NK-92 (cell line): ENCODE results near the gene OSBPL8.

Experiments
- DNase-seq: peaks from one replicate; lab custom pipeline; 2025; ENCODE audit not compliant: unreplicated experiment; lab: John Stamatoyannopoulos, UW

Gene OSBPL8

DNA sequence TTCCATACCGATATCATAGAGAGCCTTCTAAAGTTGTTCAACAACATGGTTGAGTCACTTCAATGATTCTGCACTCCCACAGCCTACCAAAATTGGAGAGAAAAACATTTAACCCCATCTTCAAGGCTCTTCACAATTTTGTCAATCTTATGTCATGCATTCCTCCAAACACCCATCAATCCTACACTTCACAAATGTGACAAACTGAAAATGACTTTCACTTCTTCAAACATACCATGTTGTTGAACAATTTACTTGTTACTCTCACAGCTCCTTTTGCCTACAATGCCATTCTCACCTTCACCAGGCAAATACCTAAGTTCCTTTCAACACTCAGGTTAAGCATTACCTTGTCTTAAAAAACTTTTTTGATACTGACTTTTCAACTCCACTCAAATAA lies 88.0 kb downstream of the OSBPL8 start:
- DNase-seq: no peak

DNA sequence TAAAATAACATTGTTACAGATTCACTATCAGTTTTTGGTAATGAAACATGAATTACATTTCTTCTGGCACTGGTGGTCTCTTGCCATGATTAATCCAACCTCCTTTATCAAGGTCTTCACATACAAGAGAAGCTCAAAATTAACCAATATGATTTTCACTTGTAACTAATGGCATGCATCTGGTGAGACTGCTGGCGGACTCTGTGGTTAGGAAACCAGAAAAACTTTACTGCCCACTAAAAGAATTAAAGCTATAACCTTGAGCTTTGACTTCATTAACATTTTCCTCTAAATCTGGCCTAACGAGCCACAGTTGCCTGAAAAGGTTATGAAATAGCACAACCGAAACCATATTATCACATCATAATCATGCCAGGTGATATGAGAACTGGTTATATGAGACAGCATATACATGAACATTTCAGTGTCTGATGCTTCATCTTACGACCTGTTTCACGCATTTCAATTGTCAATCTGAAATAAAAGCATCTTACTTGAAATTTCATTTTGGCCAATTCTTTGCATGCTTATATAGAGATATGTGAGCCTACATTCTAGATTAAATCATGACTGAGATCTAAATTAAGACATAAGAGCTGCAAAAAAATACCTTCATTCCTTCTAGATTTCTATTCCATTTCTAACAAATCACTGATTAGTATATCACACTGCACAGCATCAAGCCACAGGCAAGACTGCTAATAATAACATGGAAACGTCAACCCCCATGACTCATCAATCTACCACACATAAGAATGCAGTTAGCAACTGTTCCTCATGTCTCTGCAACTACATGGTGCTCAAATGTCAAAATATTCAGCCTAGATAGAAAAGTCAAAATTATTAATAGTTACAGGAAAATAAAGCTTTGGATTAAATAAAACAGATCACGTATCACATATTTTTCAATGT lies 89.3 kb downstream of the OSBPL8 start:
- DNase-seq: no peak

DNA sequence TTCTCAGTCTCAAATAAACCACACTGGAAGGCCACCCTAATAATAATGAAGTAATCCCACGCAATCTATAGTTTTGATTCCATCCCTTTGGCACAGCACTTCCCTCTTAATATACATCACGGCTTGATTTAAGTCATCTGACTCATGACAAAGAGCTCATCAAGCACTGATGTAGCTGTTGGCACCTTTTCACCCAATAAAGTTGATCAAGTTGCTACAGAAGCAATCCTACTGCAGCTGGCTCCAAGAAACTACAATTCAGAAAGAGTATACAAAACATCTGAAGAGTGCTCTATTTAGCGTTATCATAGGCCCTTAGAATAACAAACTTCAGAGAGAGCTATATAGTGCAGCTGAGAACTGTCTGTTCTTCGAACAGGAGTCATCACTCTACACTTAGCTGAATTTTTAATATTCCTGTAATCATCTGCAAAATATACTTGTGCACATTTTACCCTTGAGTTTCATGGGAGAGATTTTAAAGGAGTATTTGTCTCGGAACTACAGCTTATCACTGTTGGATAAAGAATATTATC lies 94.9 kb downstream of the OSBPL8 start:
- no peak for DNase-seq

DNA sequence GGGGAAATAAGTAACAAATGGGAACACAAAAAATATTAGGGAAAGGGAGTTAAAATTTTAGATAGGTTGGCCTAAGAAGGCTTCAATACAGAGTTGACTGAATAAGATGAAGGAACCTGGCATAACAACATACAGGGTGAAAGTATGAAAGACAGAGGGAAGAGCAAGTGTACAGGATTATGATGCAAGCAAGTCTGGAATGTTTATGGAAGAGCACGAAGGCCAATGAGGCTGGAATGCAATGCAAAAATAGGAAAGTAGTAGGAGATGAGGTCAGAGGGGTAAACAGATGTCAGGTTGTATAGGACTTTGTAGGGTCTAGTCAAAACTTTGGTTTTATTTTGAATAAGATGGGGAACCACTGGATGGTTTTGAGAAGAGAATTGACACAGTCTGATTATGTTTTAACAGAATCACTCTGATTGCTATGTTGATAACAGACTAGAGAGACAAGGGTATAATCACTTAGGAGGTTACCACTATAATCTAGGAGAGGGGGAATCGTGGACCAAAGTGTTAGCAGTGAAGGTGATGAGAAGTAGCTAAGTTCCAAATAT lies 96.8 kb downstream of the OSBPL8 start:
- no peak for DNase-seq

DNA sequence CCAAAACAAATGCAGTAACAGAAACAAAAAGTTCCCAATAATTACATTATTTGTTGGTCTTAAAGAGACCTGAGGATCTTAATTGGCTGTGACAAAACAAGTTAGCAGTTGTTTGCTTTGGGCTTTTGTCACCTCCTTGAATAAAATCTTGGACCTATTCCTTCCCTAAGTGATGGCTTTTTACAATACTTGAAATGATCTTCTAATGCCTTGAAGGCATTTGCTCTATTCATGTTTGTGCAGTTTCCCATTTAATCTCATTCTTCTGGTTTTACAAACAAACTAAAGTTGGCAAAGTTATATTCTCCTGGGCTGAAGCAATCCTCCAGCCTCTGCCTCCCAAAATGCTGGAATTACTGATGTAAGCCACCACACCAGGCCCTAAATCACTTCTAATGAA lies 98.8 kb downstream of the OSBPL8 start:
- no peak for DNase-seq

DNA sequence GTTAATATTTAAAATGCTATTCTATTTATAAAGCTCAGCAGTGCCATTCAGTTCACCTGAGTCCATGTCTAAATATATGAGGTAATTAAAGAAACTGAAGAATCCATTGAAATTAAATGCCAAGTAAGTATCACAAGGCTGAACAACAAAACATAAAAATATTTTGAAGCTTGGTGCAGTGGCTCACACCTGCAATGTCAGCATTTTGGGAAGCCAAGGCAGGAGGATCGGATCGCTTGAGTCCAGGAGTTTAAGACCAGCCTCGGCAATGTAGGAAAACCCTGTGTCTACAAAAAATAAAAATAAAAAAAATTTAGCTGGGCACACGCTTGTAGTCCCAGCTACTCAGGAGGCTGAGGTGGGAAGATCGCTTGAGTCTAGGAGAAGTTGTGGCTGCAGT lies 101.8 kb downstream of the OSBPL8 start:
- no peak for DNase-seq

DNA sequence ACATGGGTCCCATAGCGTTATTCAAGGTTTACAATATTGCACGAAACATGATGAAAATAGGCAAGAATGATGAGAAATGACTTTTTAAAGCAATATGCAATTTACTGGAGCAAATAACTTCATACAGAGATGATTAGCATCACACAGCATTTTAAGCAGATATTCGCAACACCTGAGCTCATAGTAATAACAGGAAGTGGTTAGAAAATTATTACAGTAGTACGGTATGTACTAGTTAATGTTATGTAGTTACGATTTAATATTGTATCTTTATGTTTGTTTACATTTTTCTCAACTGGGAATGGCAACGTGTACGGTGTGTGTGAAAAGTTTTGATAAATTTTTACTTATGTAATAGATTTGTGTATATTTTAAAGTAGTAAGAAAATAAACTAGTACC lies 102.6 kb downstream of the OSBPL8 start:
- no peak for DNase-seq

DNA sequence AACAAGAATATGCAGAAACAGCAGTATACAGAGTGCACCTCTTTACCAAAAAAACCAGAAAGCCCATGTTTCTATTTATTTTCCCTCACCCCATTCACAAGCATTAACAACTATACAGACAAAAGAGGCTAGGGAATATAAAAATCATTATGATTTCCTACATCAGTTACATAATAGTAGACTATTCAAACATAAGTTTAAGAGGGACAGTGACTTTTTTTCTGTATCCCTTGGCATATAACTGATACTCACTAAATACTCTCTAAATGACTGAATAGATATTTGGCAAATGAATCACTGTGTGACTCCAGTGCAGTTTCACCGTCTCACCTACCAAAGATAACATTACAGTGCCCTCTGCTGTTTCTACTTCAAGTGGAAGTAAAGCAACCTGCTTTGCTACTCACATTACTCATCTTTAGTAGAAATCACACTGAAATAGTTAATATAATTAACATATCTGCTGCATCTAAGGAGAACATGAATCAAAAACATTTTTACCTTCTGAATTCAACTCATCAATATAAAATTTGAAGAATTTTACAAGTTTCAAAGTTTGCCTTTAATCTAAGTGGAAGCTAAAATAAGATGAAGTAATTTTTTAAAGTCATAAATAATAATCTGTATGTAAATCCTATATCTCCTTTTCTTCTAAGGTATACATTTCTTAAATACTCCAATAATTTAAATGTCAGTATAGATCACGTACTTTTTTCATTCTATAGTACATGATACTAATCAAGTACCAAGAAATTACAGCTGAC lies 103.8 kb downstream of the OSBPL8 start:
- no peak for DNase-seq

DNA sequence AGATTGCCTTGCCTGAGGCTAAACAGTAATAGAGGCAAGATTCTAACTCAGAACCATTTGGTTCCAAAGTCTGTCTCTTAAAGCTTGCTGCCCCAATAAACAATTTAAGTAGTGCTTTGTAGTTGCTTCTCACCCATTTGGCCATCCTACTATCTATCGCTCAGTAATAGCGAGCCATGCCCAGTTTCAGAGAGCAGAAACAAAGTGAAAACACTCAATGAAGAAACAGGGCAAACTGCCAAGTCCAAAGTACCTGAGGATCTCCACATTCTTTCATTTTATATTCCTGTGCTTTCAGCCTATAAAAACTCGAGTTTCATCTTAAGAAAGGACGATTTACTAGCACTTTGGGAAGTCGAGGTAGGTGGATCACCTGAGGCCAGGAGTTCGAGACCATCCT lies 108.0 kb downstream of the OSBPL8 start:
- no peak for DNase-seq

DNA sequence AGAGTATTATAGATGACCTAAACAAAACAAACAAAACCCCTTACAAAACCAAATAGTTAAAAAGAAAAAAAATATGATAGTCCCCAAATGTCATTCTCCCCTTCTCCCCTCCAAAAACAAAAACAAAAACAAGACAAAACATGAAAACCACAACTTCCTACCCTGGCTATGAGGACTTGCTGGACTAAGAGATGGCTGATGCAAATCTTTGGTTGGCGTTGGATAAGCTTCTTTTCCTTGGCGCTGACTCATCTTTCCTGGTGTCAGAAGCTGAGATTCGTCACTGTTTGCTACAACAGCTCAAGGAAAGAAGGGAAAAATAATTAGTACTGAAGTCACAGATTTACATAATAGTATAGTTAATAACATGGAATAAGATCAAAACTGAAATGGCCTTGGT lies 108.9 kb downstream of the OSBPL8 start:
- DNase-seq: no peak

DNA sequence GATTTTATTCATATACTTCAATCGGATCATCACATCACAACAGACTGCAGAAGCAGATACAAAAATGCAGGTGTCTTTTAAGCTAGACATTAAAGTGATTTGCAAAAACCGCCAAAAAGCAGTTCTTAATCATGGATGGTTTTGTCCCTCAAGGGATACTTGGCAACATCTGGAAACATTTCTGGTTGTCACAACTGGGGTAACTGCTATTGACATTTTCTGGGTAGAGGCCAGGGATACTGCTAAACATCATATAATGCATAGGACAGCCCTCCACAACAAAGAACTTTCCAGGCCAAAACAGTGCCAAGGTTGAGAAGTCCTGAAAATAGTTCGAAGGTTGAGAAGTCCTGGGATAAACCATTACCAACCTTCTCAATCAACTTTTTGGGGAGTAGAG lies 109.6 kb downstream of the OSBPL8 start:
- DNase-seq: no peak

DNA sequence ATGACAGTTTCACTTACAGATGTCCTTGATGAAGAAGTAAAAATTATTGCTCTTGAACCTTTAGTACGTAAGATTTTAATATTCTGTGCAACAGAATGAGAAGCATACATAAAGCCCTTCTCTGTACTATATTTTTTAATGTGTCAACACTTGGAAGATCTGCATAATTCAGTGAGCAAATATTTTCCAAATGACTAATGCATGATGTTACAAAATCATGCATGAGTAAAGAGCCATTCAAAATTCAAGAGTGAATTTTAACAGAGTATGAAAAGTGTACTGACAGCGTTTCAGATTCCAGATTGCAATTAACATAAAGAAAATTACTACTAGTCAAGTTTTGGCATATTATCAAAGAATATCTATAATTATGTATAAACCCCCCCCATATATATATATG lies 110.0 kb downstream of the OSBPL8 start:
- DNase-seq: no peak

DNA sequence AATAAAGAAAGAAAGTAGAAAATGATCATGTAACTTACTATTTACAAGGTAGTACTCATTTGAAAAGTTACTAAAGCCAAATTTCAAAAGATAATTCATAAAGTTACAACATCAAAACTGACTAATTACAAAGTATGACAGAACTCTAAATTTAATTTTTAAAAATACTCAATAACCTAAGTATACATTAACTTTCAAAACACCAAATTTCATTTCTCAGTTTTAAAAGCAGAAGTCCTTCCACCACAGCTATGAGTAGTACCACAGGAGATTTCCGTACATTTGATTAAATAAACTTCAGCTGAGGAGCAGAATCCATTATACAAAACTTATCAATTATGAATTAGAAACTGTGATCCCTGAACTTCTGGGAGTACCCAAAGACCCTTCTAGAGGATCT lies 110.6 kb downstream of the OSBPL8 start:
- DNase-seq: no peak

DNA sequence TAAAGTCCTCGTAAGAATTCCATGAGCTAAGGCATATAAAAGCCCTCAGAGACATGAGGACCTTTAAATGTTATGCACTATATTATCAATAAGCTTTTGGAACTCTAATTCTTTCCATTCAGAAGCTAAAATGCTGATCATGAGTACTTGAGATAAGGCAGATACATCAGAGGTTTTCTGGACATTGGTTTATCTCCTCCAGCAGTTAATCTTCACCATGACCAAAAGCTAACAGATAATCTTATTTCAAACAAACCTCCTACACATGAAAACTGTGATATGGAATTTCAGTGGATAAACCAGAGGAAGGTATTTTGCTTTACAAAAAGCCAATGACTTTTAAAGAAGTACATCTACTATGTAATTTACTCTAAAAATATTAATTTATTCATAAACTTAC lies 113.5 kb downstream of the OSBPL8 start:
- DNase-seq: no peak

DNA sequence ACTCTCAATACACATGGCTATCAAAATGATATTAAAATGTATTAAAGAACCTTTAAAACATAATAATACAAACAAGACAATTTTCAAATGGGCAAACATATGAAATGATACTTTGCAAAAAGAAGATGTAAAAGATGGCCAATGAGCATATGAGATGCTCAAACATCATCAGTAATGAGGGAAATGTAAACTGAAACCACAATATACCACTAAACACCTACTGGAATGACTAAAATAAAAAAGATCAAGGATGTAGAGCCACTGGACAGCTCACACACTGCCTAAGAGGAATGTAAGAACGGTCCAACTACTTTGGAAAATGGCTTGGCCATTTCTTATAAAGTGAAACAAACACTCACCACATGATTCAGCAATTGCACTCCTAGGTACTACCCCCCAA lies 114.1 kb downstream of the OSBPL8 start:
- no peak for DNase-seq

DNA sequence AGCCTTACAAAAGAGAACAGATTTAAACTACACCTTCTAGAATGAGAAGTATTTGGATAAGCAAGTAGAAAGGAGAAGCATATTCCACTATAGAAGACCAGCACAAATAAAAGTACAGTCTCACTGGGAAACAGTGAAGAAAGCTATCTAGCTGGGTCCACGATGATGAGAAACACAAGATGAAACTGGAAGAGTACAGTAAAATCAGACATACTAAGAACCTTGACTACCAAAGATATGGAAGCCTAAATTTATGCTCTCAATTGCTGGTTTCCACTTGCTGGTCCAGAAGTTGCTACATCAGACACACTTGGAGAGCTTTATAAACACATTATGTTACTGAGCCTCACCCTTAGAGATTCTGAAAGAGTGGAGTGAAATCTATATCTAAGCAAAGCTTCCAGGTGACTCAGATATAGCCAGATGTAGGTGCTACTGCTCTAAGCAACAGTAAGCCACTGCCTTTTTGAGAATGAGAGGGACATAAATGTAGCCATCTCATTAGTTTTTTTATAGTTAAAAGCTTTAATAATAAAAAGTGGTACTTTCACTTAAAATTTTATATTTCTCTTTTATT lies 115.1 kb downstream of the OSBPL8 start:
- DNase-seq: no peak

DNA sequence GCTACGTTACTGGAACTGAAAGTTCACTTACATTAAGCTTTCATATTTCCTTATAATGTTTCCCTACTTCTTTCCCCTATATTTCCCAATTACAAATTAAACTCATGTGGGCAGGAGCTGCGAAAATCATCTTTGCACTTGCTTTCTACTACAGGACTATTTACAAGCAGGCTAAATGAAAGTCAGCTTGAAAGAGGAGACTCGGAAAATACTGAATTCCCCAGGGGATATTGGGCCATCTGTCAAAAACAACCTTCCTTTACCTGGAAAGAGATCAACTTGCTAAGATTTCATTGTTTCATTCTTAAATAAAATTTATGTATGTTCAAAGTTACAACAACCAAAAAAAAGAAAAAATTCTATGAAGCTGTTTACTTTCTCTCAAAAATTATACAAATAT lies 118.6 kb downstream of the OSBPL8 start:
- DNase-seq: no peak

DNA sequence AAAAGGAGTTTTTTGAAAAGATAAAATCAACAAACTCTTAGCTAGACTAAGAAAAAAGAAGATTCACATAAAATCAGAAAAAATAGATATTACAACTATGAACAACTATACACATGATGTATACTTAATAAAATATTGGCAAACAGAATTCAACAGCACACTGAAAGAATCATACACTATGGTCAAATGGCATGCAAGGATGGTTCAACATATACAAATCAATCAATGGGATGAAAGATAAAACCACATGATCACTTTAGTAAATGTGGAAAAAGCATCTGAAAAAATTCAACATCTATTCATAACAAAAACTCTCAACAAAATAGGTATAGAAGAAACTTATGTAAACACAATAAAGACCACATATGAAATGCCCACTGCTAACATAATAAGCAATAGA lies 126.8 kb downstream of the OSBPL8 start:
- DNase-seq: no peak

DNA sequence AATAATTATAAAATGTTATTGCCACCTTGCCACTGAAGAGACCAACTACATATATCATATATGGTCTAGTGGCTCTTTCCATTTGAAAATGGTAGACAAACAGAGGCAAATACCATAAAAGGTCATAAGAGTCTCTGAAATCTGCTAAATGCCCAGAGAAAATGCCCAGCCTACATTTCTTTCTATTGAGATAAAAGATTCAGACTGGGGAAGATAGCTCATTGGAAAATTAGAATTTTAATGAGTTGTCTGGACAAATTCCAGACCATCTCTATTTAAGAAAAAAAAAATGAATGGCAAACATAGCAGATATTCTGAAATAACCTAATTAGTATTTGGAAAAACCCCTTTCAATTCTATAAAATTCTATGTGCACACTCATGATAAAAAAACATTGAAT lies 131.5 kb downstream of the OSBPL8 start:
- DNase-seq: no peak

DNA sequence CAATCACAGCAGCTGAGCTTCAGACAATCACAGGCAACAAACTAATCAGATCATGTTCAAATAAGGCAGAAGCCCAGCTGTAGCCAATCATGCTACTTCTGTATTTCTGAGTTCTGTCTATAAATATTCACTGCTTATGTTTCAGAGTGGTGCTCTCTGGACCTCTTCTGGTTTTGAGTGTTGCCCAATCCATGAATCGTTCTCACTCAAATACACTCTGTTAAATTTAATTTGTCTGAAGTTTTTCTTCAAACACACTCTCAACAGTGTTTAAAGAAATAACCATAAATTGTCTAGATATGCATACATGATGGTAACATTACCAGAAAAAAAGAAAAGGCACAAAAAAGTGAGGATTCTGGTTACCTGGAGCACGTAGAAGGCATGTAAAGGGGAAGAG lies 133.4 kb downstream of the OSBPL8 start:
- DNase-seq: no peak

DNA sequence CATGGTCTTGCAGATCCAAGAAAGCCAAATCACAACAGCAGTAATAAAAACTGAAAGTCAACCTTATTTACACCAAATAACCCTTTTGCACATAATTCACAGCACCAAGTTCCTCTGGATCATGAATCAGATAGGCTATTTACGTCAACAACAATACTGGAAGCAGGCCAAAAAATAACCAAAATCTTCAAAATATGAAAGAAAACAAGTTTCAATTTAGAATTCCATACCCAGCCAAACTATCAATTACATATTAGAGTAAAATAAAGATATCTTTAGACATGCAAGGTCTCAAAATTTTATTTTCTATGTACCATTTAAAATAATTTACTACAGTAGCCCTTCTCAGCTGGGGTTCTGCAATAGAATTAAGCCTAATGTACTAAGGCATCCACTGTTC lies 134.6 kb downstream of the OSBPL8 start:
- no peak for DNase-seq
